Tibial nerve (tissue), 3 donors: ENCODE data around the gene GJB4.

Source experiments
- POLR2A ChIP-seq, 2 donors: fragments of 450-650 bp; IDR thresholded peaks; one replicate each; pipeline ENCODE4 v1.6.1; 2017; ENCODE audit warnings: antibody characterized with exemption in 2 of 2, mild to moderate bottlenecking in 2 of 2, moderate library complexity in 2 of 2
- TF ChIP-seq, protein P1 (sequence below), 5 experiments: fragments of 200-600 bp in 3 of 5; fragments of 450-650 bp in 2 of 5; sonication (generic) in 3 of 5; IDR thresholded peaks; one replicate each; pipeline ENCODE4 v1.5.1; 2016 to 2019; ENCODE audit warnings: antibody characterized with exemption in 5 of 5, mild to moderate bottlenecking in 3 of 5, moderate library complexity in 2 of 5

DNA sequence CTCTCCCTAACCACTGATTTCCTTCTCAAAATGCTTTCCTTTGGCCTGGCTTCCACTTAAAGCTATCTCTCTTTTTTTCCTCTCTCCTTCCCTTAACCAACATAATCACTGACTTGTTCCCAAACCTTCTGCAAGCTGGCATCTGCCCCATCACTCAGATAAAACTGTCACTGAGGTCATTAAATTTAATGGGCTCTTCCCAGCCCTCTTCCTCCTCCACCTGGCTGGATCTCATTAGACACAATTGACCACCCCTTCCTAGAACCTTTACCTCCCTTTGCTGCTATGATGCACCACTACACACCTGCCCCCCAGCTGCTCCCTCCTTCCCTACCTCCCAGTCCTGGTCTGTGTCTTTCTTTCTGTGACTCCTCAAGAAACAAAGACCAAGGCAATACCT, 48.7 kb upstream of the GJB4 start:
- TF ChIP-seq, protein P1, sequence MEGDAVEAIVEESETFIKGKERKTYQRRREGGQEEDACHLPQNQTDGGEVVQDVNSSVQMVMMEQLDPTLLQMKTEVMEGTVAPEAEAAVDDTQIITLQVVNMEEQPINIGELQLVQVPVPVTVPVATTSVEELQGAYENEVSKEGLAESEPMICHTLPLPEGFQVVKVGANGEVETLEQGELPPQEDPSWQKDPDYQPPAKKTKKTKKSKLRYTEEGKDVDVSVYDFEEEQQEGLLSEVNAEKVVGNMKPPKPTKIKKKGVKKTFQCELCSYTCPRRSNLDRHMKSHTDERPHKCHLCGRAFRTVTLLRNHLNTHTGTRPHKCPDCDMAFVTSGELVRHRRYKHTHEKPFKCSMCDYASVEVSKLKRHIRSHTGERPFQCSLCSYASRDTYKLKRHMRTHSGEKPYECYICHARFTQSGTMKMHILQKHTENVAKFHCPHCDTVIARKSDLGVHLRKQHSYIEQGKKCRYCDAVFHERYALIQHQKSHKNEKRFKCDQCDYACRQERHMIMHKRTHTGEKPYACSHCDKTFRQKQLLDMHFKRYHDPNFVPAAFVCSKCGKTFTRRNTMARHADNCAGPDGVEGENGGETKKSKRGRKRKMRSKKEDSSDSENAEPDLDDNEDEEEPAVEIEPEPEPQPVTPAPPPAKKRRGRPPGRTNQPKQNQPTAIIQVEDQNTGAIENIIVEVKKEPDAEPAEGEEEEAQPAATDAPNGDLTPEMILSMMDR (IDR thresholded peaks at IDR 0.05): no peak
- no peak for TF ChIP-seq POLR2A (IDR thresholded peaks at IDR 0.05)
